Measurements from ENCODE around the gene MERTK. TPM values are rescaled to one million over a fixed set of nuclear protein-coding genes. Genes with fewer than 3 reads are reported as not detected.

Gene MERTK
- total RNA-seq, 1 experiment from 2014 or later = 2.5 TPM

DNA sequence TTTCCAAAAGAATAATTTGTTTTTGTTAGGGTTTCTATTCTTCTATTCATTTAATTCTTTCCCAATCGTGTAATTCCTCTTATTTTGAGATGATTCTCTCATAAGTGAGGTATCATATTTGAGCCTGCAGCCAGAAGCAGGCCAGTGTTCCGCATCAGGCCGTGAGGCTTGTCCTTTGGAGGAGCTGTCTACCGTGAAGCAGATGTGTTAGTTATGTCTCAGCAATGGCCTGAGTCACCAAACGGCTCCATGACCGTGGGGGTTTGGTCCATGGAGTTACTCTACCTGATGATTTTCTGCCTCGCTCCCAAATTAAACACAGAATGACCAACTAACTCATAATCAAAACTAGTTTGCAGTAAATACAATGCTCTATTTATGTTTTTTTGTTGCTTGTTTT, 92.4 kb downstream of the MERTK start:
- no peak overlapping the region for H3K27ac ChIP-seq (ENCODE audit: low read length)
- CTCF ChIA-PET = no interaction called here
- H3K9me3 ChIP-seq (ENCODE audit: low read length) = no peaks in the 10 kb centered on the region
- H3K9me2 ChIP-seq (replicated peaks; ENCODE audit: low read length) = no peaks in the 10 kb centered on the region
- no peaks in the 10 kb centered on the region for H3F3A ChIP-seq (ENCODE audit: low read length, unreplicated experiment)
- no peaks in the 10 kb centered on the region for H3K4me1 ChIP-seq (ENCODE audit: insufficient read depth, low read length)
- H3K27me3 ChIP-seq (ENCODE audit: low read length) = no peaks in the 10 kb centered on the region
- ATAC-seq (no peak), DNase-seq (no peak)
- H3K79me2 ChIP-seq (ENCODE audit: low read length) = no peaks in the 10 kb centered on the region
- intact Hi-C loops (cut with micrococcal nuclease) = no loop called here
- no peak overlapping the region for H2AFZ ChIP-seq (ENCODE audit: low read length)
- POLR2A ChIA-PET (ENCODE audit: unreplicated experiment) = no interaction called here
- BruUV-seq (replicated peaks) = no TSS peak
- no peak overlapping the region for H3K4me2 ChIP-seq (ENCODE audit: low read length)
- H3K36me3 ChIP-seq (ENCODE audit: low read depth, low read length) = no peaks in the 10 kb centered on the region
- H3K9ac ChIP-seq (ENCODE audit: low read length) = no peak overlapping the region
- H4K20me1 ChIP-seq (ENCODE audit: low read length) = no peaks in the 10 kb centered on the region
- no peak overlapping the region for H3K4me3 ChIP-seq (ENCODE audit: low read length)
- TF ChIP-seq EZH2 (IDR thresholded peaks at IDR 0.05; ENCODE audit: low read length, unreplicated experiment) (no peak), EZH2phosphoT487 (IDR thresholded peaks at IDR 0.05; ENCODE audit: borderline replicate concordance, low read length) (no peak)
- TF ChIP-seq, protein P1, sequence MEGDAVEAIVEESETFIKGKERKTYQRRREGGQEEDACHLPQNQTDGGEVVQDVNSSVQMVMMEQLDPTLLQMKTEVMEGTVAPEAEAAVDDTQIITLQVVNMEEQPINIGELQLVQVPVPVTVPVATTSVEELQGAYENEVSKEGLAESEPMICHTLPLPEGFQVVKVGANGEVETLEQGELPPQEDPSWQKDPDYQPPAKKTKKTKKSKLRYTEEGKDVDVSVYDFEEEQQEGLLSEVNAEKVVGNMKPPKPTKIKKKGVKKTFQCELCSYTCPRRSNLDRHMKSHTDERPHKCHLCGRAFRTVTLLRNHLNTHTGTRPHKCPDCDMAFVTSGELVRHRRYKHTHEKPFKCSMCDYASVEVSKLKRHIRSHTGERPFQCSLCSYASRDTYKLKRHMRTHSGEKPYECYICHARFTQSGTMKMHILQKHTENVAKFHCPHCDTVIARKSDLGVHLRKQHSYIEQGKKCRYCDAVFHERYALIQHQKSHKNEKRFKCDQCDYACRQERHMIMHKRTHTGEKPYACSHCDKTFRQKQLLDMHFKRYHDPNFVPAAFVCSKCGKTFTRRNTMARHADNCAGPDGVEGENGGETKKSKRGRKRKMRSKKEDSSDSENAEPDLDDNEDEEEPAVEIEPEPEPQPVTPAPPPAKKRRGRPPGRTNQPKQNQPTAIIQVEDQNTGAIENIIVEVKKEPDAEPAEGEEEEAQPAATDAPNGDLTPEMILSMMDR (conservative IDR thresholded peaks at IDR 0.05; ENCODE audit: low read depth, low read length) = no peak

DNA sequence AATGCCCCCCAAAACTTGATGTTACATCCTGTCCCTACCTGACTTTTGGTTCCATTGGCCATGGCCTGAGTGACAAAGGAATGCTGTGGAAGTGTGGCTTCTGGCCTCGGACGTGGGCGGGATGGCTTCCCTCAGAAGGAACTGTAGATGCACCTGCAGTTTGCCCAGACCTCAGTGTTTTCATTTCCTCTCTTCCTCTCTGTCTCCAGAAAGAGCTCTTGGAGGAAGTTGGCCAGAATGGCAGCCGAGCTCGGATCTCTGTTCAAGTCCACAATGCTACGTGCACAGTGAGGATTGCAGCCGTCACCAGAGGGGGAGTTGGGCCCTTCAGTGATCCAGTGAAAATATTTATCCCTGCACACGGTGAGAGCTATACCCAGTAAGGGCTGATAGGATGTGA, 95.6 kb downstream of the MERTK start:
- H3K9ac ChIP-seq (ENCODE audit: low read length) = no peak overlapping the region
- H3F3A ChIP-seq (ENCODE audit: low read length, unreplicated experiment) = no peaks in the 10 kb centered on the region
- no TSS peak for BruUV-seq (replicated peaks)
- H2AFZ ChIP-seq (ENCODE audit: low read length) = no peak overlapping the region
- H3K27me3 ChIP-seq (ENCODE audit: low read length) = no peaks in the 10 kb centered on the region
- H4K20me1 ChIP-seq (ENCODE audit: low read length) = no peaks in the 10 kb centered on the region
- no peak overlapping the region for H3K27ac ChIP-seq (ENCODE audit: low read length)
- POLR2A ChIA-PET (ENCODE audit: unreplicated experiment) = no interaction called here
- H3K79me2 ChIP-seq (ENCODE audit: low read length) = no peaks in the 10 kb centered on the region
- H3K4me3 ChIP-seq (ENCODE audit: low read length) = no peak overlapping the region
- no peak overlapping the region for H3K4me2 ChIP-seq (ENCODE audit: low read length)
- no peak for ATAC-seq
- TF ChIP-seq, protein P1 (conservative IDR thresholded peaks at IDR 0.05; ENCODE audit: low read depth, low read length) = no peak
- TF ChIP-seq EZH2phosphoT487 (IDR thresholded peaks at IDR 0.05; ENCODE audit: borderline replicate concordance, low read length) (no peak), EZH2 (IDR thresholded peaks at IDR 0.05; ENCODE audit: low read length, unreplicated experiment) (no peak)
- CTCF ChIA-PET = no interaction called here
- intact Hi-C loops (cut with micrococcal nuclease) = no loop called here
- DNase-seq = no peak
- no peaks in the 10 kb centered on the region for H3K36me3 ChIP-seq (ENCODE audit: low read depth, low read length)
- no peaks in the 10 kb centered on the region for H3K9me3 ChIP-seq (ENCODE audit: low read length)
- H3K4me1 ChIP-seq (ENCODE audit: insufficient read depth, low read length) = no peaks in the 10 kb centered on the region
- no peaks in the 10 kb centered on the region for H3K9me2 ChIP-seq (replicated peaks; ENCODE audit: low read length)

DNA sequence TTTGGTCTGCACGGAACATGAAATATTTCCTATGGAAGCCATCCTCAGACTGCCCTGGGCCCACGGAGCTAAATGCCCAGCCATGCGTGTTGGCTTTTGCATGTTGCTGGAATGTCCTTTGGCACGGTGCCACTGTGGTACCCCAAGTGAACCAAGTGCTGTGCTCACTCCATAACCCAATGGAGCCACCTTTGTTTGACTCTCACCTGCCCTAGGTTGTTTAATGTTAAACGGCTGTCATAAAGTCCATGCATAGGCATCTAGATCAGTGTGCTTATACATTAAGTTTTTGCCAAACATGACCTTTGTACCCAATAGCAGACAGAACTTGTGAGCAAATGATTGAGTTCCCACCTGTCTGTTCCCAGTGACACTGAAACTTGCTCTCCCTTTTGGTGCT, 96.7 kb downstream of the MERTK start:
- no peaks in the 10 kb centered on the region for H3K79me2 ChIP-seq (ENCODE audit: low read length)
- no peaks in the 10 kb centered on the region for H3K9me3 ChIP-seq (ENCODE audit: low read length)
- no peak overlapping the region for H3K4me2 ChIP-seq (ENCODE audit: low read length)
- ChIA-PET POLR2A (ENCODE audit: unreplicated experiment) (no interaction called here), CTCF (no interaction called here)
- DNase-seq = no peak
- no TSS peak for BruUV-seq (replicated peaks)
- H3K27me3 ChIP-seq (ENCODE audit: low read length) = no peaks in the 10 kb centered on the region
- no peaks in the 10 kb centered on the region for H4K20me1 ChIP-seq (ENCODE audit: low read length)
- H3K27ac ChIP-seq (ENCODE audit: low read length) = no peak overlapping the region
- no peaks in the 10 kb centered on the region for H3K4me1 ChIP-seq (ENCODE audit: insufficient read depth, low read length)
- intact Hi-C loops (cut with micrococcal nuclease) = no loop called here
- H3K9ac ChIP-seq (ENCODE audit: low read length) = no peak overlapping the region
- H3F3A ChIP-seq (ENCODE audit: low read length, unreplicated experiment) = no peaks in the 10 kb centered on the region
- no peak for TF ChIP-seq EZH2phosphoT487 (IDR thresholded peaks at IDR 0.05; ENCODE audit: borderline replicate concordance, low read length)
- TF ChIP-seq EZH2 (IDR thresholded peaks at IDR 0.05; ENCODE audit: low read length, unreplicated experiment) = no peak
- TF ChIP-seq, protein P1 (conservative IDR thresholded peaks at IDR 0.05; ENCODE audit: low read depth, low read length) = no peak
- H3K36me3 ChIP-seq (ENCODE audit: low read depth, low read length) = no peaks in the 10 kb centered on the region
- no peak for ATAC-seq
- H3K4me3 ChIP-seq (ENCODE audit: low read length) = no peak overlapping the region
- no peak overlapping the region for H2AFZ ChIP-seq (ENCODE audit: low read length)
- H3K9me2 ChIP-seq (replicated peaks; ENCODE audit: low read length) = no peaks in the 10 kb centered on the region
